Uterus (tissue), 4 donors: ENCODE measurements around the gene E2F7. TPM values are rescaled to one million over a fixed set of nuclear protein-coding genes. Genes with fewer than 3 reads are reported as not detected.

Source experiments
- DNase-seq, 2 donors: peaks; one replicate each; pipeline ENCODE4 v3.0.0-alpha.2; 2019 to 2020
- H3K27ac ChIP-seq, 2 donors: fragments of 200-600 bp; sonication (generic); 1 replicate in 1 of 2; 2 replicates in 1 of 2; pipeline ENCODE4 v1.5.1; 2016 to 2018
- H3K27me3 ChIP-seq, 2 donors: fragments of 200-600 bp; sonication (generic); one replicate each; pipeline ENCODE4 v1.5.1; 2018 to 2019; ENCODE audit warnings: control low read depth in 1 of 2
- H3K36me3 ChIP-seq, 2 donors: fragments of 200-600 bp; sonication (generic); one replicate each; pipeline ENCODE4 v1.5.1; 2019; ENCODE audit warnings: control low read depth in 1 of 2
- H3K4me1 ChIP-seq, 2 donors: fragments of 200-600 bp; sonication (generic); one replicate each; pipeline ENCODE4 v1.5.1; 2018 to 2019; ENCODE audit warnings: control low read depth in 1 of 2
- H3K4me3 ChIP-seq, 2 donors: fragments of 200-600 bp; sonication (generic); 1 replicate in 1 of 2; 2 replicates in 1 of 2; pipeline ENCODE4 v1.5.1; 2018 to 2019; ENCODE audit warnings: mild to moderate bottlenecking in 1 of 2
- H3K9me3 ChIP-seq, 2 donors: fragments of 200-600 bp; sonication (generic); one replicate each; pipeline ENCODE4 v1.5.1; 2019; ENCODE audit warnings: control low read depth in 1 of 2
- POLR2A ChIP-seq, 2 donors: fragments of 450-650 bp; IDR thresholded peaks; one replicate each; pipeline ENCODE4 v1.6.1; 2016; ENCODE audit warnings: antibody characterized with exemption in 2 of 2, mild to moderate bottlenecking in 1 of 2, moderate library complexity in 1 of 2
- intact Hi-C: fragments of 100-400 bp; cut with DNase I; formaldehyde crosslinking; loops from one replicate; pipeline ENCODE4 v1.15.1; 2023; ENCODE audit warnings: low total_unique reads
- total RNA-seq, 4 donors: library from RNA; depleted of rRNA in 3 of 4; stranded (reverse); fragments of >200 nt in 3 of 4; gene quantifications; one replicate each; pipeline versions ENCODE4 v1.1.0 to v1.2.4, GENCODE V29; 2014 to 2023
- TF ChIP-seq, protein P1 (sequence below), 4 experiments: fragments of 200-600 bp in 2 of 4; fragments of 450-650 bp in 2 of 4; sonication (generic) in 2 of 4; IDR thresholded peaks; one replicate each; pipeline ENCODE4 v1.5.1; 2016 to 2019; ENCODE audit warnings: antibody characterized with exemption in 4 of 4, mild to moderate bottlenecking in 2 of 4, moderate library complexity in 1 of 4
- donor health status: DM: yes; HTN: yes; CAD: no.

E2F7 gene
- total RNA-seq, 4 donors from 2014 or later = 5.9 TPM; not detected in 3

DNA sequence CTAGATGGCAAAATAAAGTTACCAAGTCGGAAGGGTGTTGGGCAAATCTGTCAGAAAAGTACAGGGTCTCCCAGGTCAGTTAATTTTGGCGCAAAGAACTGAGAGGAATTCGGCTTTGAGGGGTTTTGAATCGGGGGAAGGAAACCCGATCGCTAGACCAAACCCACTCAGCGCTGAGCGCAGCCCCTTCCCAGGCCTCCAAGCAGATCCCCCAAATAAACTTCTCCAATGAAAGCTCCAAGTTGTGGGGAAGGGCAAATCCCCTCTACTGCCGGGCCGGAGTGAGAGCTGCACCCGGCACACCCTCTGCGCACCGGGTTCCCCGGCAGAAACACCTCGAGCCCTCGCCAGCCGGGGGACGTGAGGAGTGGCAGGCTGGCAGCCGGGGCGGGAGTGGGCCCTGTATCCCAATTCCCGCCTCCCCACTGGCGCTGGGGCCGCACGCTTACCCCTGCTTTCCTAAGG, 441 bp downstream of the E2F7 start:
- peak overlapping the region in 1 of 2 donors; percentile 12 for H3K27ac ChIP-seq
- H3K4me3 ChIP-seq = peak overlapping the region; percentile 31 to 73
- peaks cover 0 to 6% of the 10 kb centered on the region in 2 donors for H3K4me1 ChIP-seq
- H3K9me3 ChIP-seq = no peaks in the 10 kb centered on the region
- TF ChIP-seq POLR2A (IDR thresholded peaks at IDR 0.05) = no peak
- TF ChIP-seq, protein P1, sequence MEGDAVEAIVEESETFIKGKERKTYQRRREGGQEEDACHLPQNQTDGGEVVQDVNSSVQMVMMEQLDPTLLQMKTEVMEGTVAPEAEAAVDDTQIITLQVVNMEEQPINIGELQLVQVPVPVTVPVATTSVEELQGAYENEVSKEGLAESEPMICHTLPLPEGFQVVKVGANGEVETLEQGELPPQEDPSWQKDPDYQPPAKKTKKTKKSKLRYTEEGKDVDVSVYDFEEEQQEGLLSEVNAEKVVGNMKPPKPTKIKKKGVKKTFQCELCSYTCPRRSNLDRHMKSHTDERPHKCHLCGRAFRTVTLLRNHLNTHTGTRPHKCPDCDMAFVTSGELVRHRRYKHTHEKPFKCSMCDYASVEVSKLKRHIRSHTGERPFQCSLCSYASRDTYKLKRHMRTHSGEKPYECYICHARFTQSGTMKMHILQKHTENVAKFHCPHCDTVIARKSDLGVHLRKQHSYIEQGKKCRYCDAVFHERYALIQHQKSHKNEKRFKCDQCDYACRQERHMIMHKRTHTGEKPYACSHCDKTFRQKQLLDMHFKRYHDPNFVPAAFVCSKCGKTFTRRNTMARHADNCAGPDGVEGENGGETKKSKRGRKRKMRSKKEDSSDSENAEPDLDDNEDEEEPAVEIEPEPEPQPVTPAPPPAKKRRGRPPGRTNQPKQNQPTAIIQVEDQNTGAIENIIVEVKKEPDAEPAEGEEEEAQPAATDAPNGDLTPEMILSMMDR (IDR thresholded peaks at IDR 0.05) = no peak
- DNase-seq = no peak
- no peaks in the 10 kb centered on the region for H3K36me3 ChIP-seq
- no peaks in the 10 kb centered on the region for H3K27me3 ChIP-seq
- intact Hi-C loops = no loop called here

- peak in 1 of 2 donors; percentile 21 for DNase-seq
- intact Hi-C loops = no loop called here
- TF ChIP-seq, protein P1 (IDR thresholded peaks at IDR 0.05) = no peak
- TF ChIP-seq POLR2A (IDR thresholded peaks at IDR 0.05) = no peak
- Histone ChIP-seq H3K27ac (no peak overlapping the region), H3K4me3 (no peak overlapping the region), H3K4me1 (peaks cover 0 to 6% of the 10 kb centered on the region in 2 donors), H3K36me3 (no peaks in the 10 kb centered on the region), H3K9me3 (no peaks in the 10 kb centered on the region), H3K27me3 (no peaks in the 10 kb centered on the region)
Observed at GRCh38 chr12:77062846-77063461, 2.4 kb downstream of the E2F7 start.

GRCh38 chr12:77062396-77062795, 3.0 kb downstream of the E2F7 start:
- H3K9me3 ChIP-seq = no peaks in the 10 kb centered on the region
- TF ChIP-seq POLR2A (IDR thresholded peaks at IDR 0.05) = no peak
- TF ChIP-seq, protein P1 (IDR thresholded peaks at IDR 0.05) = no peak
- no peak overlapping the region for H3K4me3 ChIP-seq
- no peaks in the 10 kb centered on the region for H3K27me3 ChIP-seq
- H3K27ac ChIP-seq = no peak overlapping the region
- no peak for DNase-seq
- no peaks in the 10 kb centered on the region for H3K36me3 ChIP-seq
- intact Hi-C loops = no loop called here
- peaks cover 0 to 6% of the 10 kb centered on the region in 2 donors for H3K4me1 ChIP-seq

GRCh38 chr12:77060883-77061240, 4.5 kb downstream of the E2F7 start:
- Histone ChIP-seq H3K27ac (no peak overlapping the region), H3K4me3 (no peak overlapping the region), H3K36me3 (no peaks in the 10 kb centered on the region), H3K4me1 (peaks cover 0 to 6% of the 10 kb centered on the region in 2 donors), H3K27me3 (no peaks in the 10 kb centered on the region), H3K9me3 (no peaks in the 10 kb centered on the region)
- intact Hi-C loops = no loop called here
- TF ChIP-seq, protein P1 (IDR thresholded peaks at IDR 0.05) = no peak
- TF ChIP-seq POLR2A (IDR thresholded peaks at IDR 0.05) = no peak
- no peak for DNase-seq

DNA sequence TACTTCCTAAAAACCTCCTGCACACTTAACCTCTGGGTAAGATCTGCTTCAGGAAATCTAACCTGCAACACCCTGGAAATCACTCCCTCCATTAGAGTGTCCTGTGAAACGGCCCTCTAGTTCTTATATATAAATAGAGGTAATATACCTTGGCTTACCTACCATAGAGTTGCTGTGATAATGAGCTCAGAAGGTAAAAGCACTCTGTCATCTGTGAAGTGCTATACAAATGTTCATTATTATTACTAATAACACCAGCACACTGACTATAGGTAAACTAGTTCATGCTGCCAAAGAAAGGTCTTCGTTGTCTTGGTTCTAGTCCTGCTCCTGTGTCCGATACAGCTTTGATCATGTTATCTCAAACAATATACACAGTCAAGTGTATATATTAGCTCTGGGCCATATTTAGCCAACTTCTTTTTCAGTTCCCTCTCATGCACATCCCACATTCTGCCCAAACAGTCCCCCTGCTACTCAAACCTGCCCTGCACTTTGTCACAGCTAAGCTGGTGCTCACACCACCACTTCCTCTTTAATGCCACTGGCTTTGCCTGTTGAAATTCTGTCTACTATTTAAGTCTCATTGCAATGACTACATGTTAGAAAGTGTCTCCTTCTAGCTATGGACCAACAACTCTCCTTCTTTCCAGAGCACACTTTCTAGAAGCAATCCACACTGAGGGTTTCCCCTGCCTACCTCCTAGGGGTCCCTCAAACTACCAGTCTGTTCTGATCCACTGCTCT, 5.1 kb downstream of the E2F7 start:
- Histone ChIP-seq H3K27me3 (no peaks in the 10 kb centered on the region), H3K4me3 (no peak overlapping the region), H3K9me3 (no peaks in the 10 kb centered on the region), H3K36me3 (no peaks in the 10 kb centered on the region), H3K27ac (no peak overlapping the region), H3K4me1 (peaks cover 0 to 6% of the 10 kb centered on the region in 2 donors)
- TF ChIP-seq, protein P1 (IDR thresholded peaks at IDR 0.05) = no peak
- TF ChIP-seq POLR2A (IDR thresholded peaks at IDR 0.05) = no peak
- intact Hi-C loops = no loop called here
- DNase-seq = no peak
